HEK293T (cell line): ENCODE measurements around the gene NOTCH1.

Source experiments
- CTCF ChIA-PET: fragments of 350-600 bp; formaldehyde crosslinking; extraction: SDS; loops from one replicate; lab custom pipeline; 2021; ENCODE audit warnings: antibody characterized with exemption, inconsistent platforms; lab: Yijun Ruan, JAX
- POLR2A ChIA-PET: fragments of 350-600 bp; formaldehyde crosslinking; extraction: SDS; loops from one replicate; lab custom pipeline; 2020; ENCODE audit warnings: antibody characterized with exemption, inconsistent platforms; lab: Yijun Ruan, JAX
- DNase-seq: peaks from one replicate; pipeline ENCODE4 v3.0.0; 2012; ENCODE audit warnings: mixed read lengths; ENCODE audit errors: extremely low spot score
- ARNT ChIP-seq: fragments of 450-650 bp; IDR thresholded peaks from 2 replicates; pipeline ENCODE4 v1.6.1; 2017; ENCODE audit warnings: mild to moderate bottlenecking
- BHLHE40 ChIP-seq: fragments of 450-650 bp; IDR thresholded peaks from 2 replicates; pipeline ENCODE4 v1.6.1; 2016; ENCODE audit warnings: mild to moderate bottlenecking, moderate library complexity, borderline replicate concordance
- CTBP1 ChIP-seq: fragments of 450-650 bp; IDR thresholded peaks from 2 replicates; pipeline ENCODE4 v1.6.1; 2016; ENCODE audit warnings: borderline replicate concordance
- ELF4 ChIP-seq: fragments of 450-650 bp; IDR thresholded peaks from 2 replicates; pipeline ENCODE4 v1.6.1; 2017; ENCODE audit warnings: antibody characterized with exemption
- FOXA1 ChIP-seq: fragments of 450-650 bp; IDR thresholded peaks from 2 replicates; pipeline ENCODE4 v1.6.1; 2016; ENCODE audit warnings: mild to moderate bottlenecking
- FOXK2 ChIP-seq: fragments of 450-650 bp; IDR thresholded peaks from 2 replicates; pipeline ENCODE4 v1.6.1; 2016; ENCODE audit warnings: mild to moderate bottlenecking
- FOXM1 ChIP-seq: fragments of 450-650 bp; IDR thresholded peaks from 2 replicates; pipeline ENCODE4 v1.6.1; 2017; ENCODE audit warnings: mild to moderate bottlenecking, borderline replicate concordance
- HDGF ChIP-seq: fragments of 450-650 bp; IDR thresholded peaks from 2 replicates; pipeline ENCODE4 v1.6.1; 2017; ENCODE audit warnings: antibody characterized with exemption, borderline replicate concordance
- L3MBTL2 ChIP-seq: fragments of 450-650 bp; conservative IDR thresholded peaks from 2 replicates; pipeline ENCODE4 v1.6.1; 2016; ENCODE audit warnings: mild to moderate bottlenecking
- LEF1 ChIP-seq: fragments of 450-650 bp; IDR thresholded peaks from 2 replicates; pipeline ENCODE4 v1.6.1; 2017; ENCODE audit warnings: mild to moderate bottlenecking, borderline replicate concordance
- NFRKB ChIP-seq: fragments of 450-650 bp; IDR thresholded peaks from 2 replicates; pipeline ENCODE4 v1.6.1; 2016; ENCODE audit warnings: mild to moderate bottlenecking, moderate library complexity
- PKNOX1 ChIP-seq: fragments of 450-650 bp; IDR thresholded peaks from 2 replicates; pipeline ENCODE4 v1.6.1; 2016
- SP1 ChIP-seq: fragments of 450-650 bp; IDR thresholded peaks from 2 replicates; pipeline ENCODE4 v1.6.1; 2017
- SUZ12 ChIP-seq: fragments of 450-650 bp; IDR thresholded peaks from 2 replicates; pipeline ENCODE4 v1.6.1; 2016; ENCODE audit warnings: mild to moderate bottlenecking
- TARDBP ChIP-seq: fragments of 450-650 bp; IDR thresholded peaks from 2 replicates; pipeline ENCODE4 v1.6.1; 2016
- ZNF384 ChIP-seq: fragments of 450-650 bp; IDR thresholded peaks from 2 replicates; pipeline ENCODE4 v1.6.1; 2016

NOTCH1 gene

GRCh38 chr9:136531904-136532798, 13.7 kb downstream of the NOTCH1 start:
- ChIA-PET POLR2A (no interaction called here), CTCF (no interaction called here)
- no peak for TF ChIP-seq ELF4
- TF ChIP-seq PKNOX1 = no peak
- TF ChIP-seq ARNT = no peak
- no peak for TF ChIP-seq BHLHE40
- no peak for TF ChIP-seq L3MBTL2
- TF ChIP-seq SP1 = no peak
- TF ChIP-seq FOXM1 = no peak
- TF ChIP-seq CTBP1 = no peak
- no peak for TF ChIP-seq HDGF
- no peak for TF ChIP-seq ZNF384
- TF ChIP-seq LEF1 = no peak
- no peak for TF ChIP-seq SUZ12
- no peak for TF ChIP-seq FOXK2
- TF ChIP-seq FOXA1 = no peak
- no peak for TF ChIP-seq TARDBP
- TF ChIP-seq NFRKB = no peak
- DNase-seq = no peak

GRCh38 chr9:136531186-136531903, 14.5 kb downstream of the NOTCH1 start:
- CTCF ChIA-PET = no interaction called here
- TF ChIP-seq CTBP1 (no peak), PKNOX1 (no peak), BHLHE40 (no peak), FOXK2 (no peak), FOXM1 (no peak), FOXA1 (no peak), SP1 (no peak), TARDBP (no peak)
- POLR2A ChIA-PET = no interaction called here
- DNase-seq = no peak

- POLR2A ChIA-PET = no interaction called here
- TF ChIP-seq SP1 (no peak), ZNF384 (no peak), PKNOX1 (no peak), FOXK2 (no peak), ELF4 (no peak), L3MBTL2 (no peak), HDGF (no peak), LEF1 (no peak), NFRKB (no peak), TARDBP (no peak), BHLHE40 (no peak), ARNT (no peak)
- DNase-seq = no peak
- CTCF ChIA-PET = no interaction called here
These were observed 15.3 kb downstream of the NOTCH1 start for GRCh38 chr9:136530461-136531089.

- CTCF ChIA-PET = no interaction called here
- DNase-seq = no peak
- TF ChIP-seq PKNOX1 (no peak), ARNT (no peak), SP1 (no peak), FOXM1 (no peak), FOXA1 (no peak), FOXK2 (no peak), L3MBTL2 (no peak), CTBP1 (no peak), ELF4 (no peak), HDGF (no peak), BHLHE40 (no peak), ZNF384 (no peak), NFRKB (no peak), SUZ12 (no peak), LEF1 (no peak), TARDBP (no peak)
- POLR2A ChIA-PET = no interaction called here
These were observed 16.1 kb downstream of the NOTCH1 start for GRCh38 chr9:136529516-136530460.
